Renal cortical epithelial cell (primary cell): ENCODE results near the gene HSD17B12. TPM values are rescaled to one million over a fixed set of nuclear protein-coding genes. Genes with fewer than 3 reads are reported as not detected.

Experiments
- DNase-seq: peaks from one replicate; pipeline ENCODE4 v3.0.0-alpha.2; 2011; ENCODE audit warnings: low read depth
- total RNA-seq: library from RNA; depleted of rRNA; stranded (reverse); fragments of >200 nt; gene quantifications from 2 replicates; pipeline ENCODE4 v1.2.3, GENCODE V29; 2014

HSD17B12 gene
- total RNA-seq, 1 donor from 2014 or later: 79.9 TPM

GRCh38 chr11:43688394-43688793 lies 7.9 kb downstream of the HSD17B12 start:
- no peak for DNase-seq

- DNase-seq: no peak
Measured at GRCh38 chr11:43689167-43689566, 8.6 kb downstream of the HSD17B12 start.

GRCh38 chr11:43690929-43691725 lies 10.6 kb downstream of the HSD17B12 start:
- DNase-seq: no peak

- no peak for DNase-seq
Measured at GRCh38 chr11:43691806-43692205, 11.3 kb downstream of the HSD17B12 start.

GRCh38 chr11:43693069-43693468 lies 12.5 kb downstream of the HSD17B12 start:
- DNase-seq: no peak

GRCh38 chr11:43693731-43694130 lies 13.2 kb downstream of the HSD17B12 start:
- DNase-seq: no peak

GRCh38 chr11:43694477-43694876 lies 13.9 kb downstream of the HSD17B12 start:
- DNase-seq: peak; percentile 39

GRCh38 chr11:43697679-43698078 lies 17.1 kb downstream of the HSD17B12 start:
- no peak for DNase-seq

- no peak for DNase-seq
Measured at GRCh38 chr11:43699870-43700269, 19.3 kb downstream of the HSD17B12 start.

GRCh38 chr11:43706631-43707030 lies 26.1 kb downstream of the HSD17B12 start:
- no peak for DNase-seq

GRCh38 chr11:43708776-43709175 lies 28.2 kb downstream of the HSD17B12 start:
- no peak for DNase-seq

GRCh38 chr11:43709689-43710088 lies 29.2 kb downstream of the HSD17B12 start:
- DNase-seq: no peak

- no peak for DNase-seq
Measured at GRCh38 chr11:43712676-43713075, 32.1 kb downstream of the HSD17B12 start.

GRCh38 chr11:43718373-43718772 lies 37.8 kb downstream of the HSD17B12 start:
- DNase-seq: no peak

GRCh38 chr11:43723617-43724016 lies 43.1 kb downstream of the HSD17B12 start:
- no peak for DNase-seq

GRCh38 chr11:43732225-43732624 lies 51.7 kb downstream of the HSD17B12 start:
- no peak for DNase-seq

GRCh38 chr11:43734256-43734655 lies 53.7 kb downstream of the HSD17B12 start:
- no peak for DNase-seq

GRCh38 chr11:43735115-43735514 lies 54.6 kb downstream of the HSD17B12 start:
- DNase-seq: no peak

- DNase-seq: peak; percentile 7
Measured at GRCh38 chr11:43735961-43736360, 55.4 kb downstream of the HSD17B12 start.

GRCh38 chr11:43736502-43737200 lies 56.1 kb downstream of the HSD17B12 start:
- DNase-seq: peak; percentile 38

- DNase-seq: no peak
Measured at GRCh38 chr11:43737201-43737590, 56.7 kb downstream of the HSD17B12 start.

GRCh38 chr11:43738600-43739409 lies 58.3 kb downstream of the HSD17B12 start:
- DNase-seq: peak; percentile 67
